T-helper 1 cell treated with Interleukin-12 subunit alpha and Interleukin-12 subunit beta and Interleukin-4 antibody, amounts not matched to agents 30 ng/mL and 1 ng/mL, for 36 hours (primary cell): Measurements from ENCODE around the gene TPI1. TPM values are rescaled to one million over a fixed set of nuclear protein-coding genes. Genes with fewer than 3 reads are reported as not detected.

Source experiments
- intact Hi-C: fragments of 100-400 bp; cut with micrococcal nuclease; formaldehyde crosslinking; loops from one replicate; pipeline ENCODE4 v1.15.1; 2024
- total RNA-seq: library from RNA; stranded (reverse); gene quantifications from 2 replicates; pipeline ENCODE4 v1.2.3, GENCODE V29; 2022

TPI1 gene
- total RNA-seq, result 913 and 928 TPM in 2 replicates

- intact Hi-C loops, result loop anchor here (1.0 kb wide), 2 partner anchors 15 to 114 kb away; partner anchors contain the start of genes MLF2 and USP5
Measured at GRCh38 chr12:6867413-6868210, at the start of gene TPI1. TPI1 (plus strand) TSS chr12:6867531; CDS start chr12:6867567, 36 bp downstream.

GRCh38 chr12:6817662-6818157 is 49.6 kb upstream of the TPI1 start:
- intact Hi-C loops, result no loop called here

GRCh38 chr12:6818222-6818621 is 49.1 kb upstream of the TPI1 start:
- intact Hi-C loops, result no loop called here

- intact Hi-C loops, result no loop called here
Measured at GRCh38 chr12:6818645-6819044, 48.7 kb upstream of the TPI1 start.

GRCh38 chr12:6819106-6820030 is 48.0 kb upstream of the TPI1 start:
- intact Hi-C loops, result no loop called here

GRCh38 chr12:6820166-6820565 is 47.2 kb upstream of the TPI1 start:
- intact Hi-C loops, result no loop called here

- intact Hi-C loops, result no loop called here
Measured at GRCh38 chr12:6821591-6822425, 45.5 kb upstream of the TPI1 start, which contains the start of gene GPR162. GPR162 (plus strand) TSS chr12:6821821; CDS start chr12:6823899, 2,078 bp downstream.

- intact Hi-C loops, result no loop called here
Measured at GRCh38 chr12:6822426-6823135, 44.8 kb upstream of the TPI1 start.

GRCh38 chr12:6823182-6824084 is 43.9 kb upstream of the TPI1 start:
- intact Hi-C loops, result loop anchor here (2.0 kb wide), 1 partner anchor 31 kb away; no protein-coding TSS in a partner anchor

GRCh38 chr12:6824085-6824775 is 43.1 kb upstream of the TPI1 start:
- intact Hi-C loops, result loop anchor here (2.0 kb wide), 1 partner anchor 31 kb away; no protein-coding TSS in a partner anchor

- intact Hi-C loops, result loop anchor here (1.0 to 2.0 kb wide), 6 partner anchors 32 to 208 kb away; partner anchors contain the start of gene MLF2
Measured at GRCh38 chr12:6824901-6825381, 42.4 kb upstream of the TPI1 start.

- intact Hi-C loops, result loop anchor here (1.0 to 2.0 kb wide), 6 partner anchors 33 to 208 kb away; partner anchors contain the start of gene MLF2
Measured at GRCh38 chr12:6825398-6826124, 41.8 kb upstream of the TPI1 start.

GRCh38 chr12:6826125-6826733 is 41.1 kb upstream of the TPI1 start:
- intact Hi-C loops, result no loop called here

GRCh38 chr12:6826734-6827436 is 40.4 kb upstream of the TPI1 start:
- intact Hi-C loops, result no loop called here

- intact Hi-C loops, result no loop called here
Measured at GRCh38 chr12:6827437-6827911, 39.9 kb upstream of the TPI1 start.
